HG03439 (cell line): ENCODE results near the gene GRIN1.
A peak's percentile ranks its signal among the peaks of the same experiment; 100 is the strongest.
"Not testable (repeated sequence)": the region's sequence is repeated elsewhere in the genome, so short reads cannot be mapped to it uniquely, and the experiment has no call there.

Experiments
- ATAC-seq: cut with Tn5 transposase; IDR thresholded peaks from one replicate; pipeline ENCODE4 v1.9.1; 2021; ENCODE audit warnings: mild to moderate bottlenecking, moderate library complexity; ENCODE audit not compliant: unreplicated experiment

Gene GRIN1

DNA sequence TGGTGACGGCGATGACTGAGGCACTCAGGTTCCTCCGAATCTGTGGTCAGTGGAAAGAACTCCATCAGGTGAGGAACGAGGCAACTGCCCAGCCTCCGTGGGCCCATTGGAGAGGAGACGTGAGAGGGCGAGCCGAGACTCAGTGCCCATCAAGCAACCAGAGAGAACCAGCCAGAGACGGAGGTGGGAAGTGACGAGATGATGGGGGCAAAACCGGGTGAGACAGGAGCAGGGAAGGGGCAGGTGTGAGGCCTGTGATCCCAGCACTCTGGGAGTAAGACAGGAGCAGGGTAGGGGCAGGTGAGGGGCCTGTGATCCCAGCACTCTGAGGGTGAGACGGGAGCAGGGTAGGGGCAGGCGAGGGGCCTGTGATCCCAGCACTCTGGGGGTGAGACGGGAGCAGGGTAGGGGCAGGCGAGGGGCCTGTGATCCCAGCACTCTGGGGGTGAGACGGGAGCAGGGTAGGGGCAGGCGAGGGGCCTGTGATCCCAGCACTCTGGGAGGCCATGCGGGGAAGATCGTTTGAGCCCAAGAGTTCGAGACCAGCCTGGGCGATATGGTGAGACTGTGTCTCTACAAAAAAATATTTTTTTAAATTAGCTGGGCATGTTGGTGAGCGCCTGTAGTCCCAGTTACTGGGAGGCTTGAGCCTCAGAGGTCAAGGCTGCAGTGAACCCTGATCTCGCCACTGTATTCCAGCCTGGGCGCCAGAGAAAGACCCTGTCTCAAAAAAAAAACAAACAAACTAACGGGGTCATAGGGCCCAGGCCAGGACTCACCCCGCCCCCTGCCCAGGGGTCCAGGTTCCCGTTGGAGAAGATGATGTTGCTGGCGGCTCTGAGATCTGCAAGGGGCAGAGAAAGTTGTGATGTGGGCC lies 27.8 kb upstream of the GRIN1 start:
- ATAC-seq = no peak

DNA sequence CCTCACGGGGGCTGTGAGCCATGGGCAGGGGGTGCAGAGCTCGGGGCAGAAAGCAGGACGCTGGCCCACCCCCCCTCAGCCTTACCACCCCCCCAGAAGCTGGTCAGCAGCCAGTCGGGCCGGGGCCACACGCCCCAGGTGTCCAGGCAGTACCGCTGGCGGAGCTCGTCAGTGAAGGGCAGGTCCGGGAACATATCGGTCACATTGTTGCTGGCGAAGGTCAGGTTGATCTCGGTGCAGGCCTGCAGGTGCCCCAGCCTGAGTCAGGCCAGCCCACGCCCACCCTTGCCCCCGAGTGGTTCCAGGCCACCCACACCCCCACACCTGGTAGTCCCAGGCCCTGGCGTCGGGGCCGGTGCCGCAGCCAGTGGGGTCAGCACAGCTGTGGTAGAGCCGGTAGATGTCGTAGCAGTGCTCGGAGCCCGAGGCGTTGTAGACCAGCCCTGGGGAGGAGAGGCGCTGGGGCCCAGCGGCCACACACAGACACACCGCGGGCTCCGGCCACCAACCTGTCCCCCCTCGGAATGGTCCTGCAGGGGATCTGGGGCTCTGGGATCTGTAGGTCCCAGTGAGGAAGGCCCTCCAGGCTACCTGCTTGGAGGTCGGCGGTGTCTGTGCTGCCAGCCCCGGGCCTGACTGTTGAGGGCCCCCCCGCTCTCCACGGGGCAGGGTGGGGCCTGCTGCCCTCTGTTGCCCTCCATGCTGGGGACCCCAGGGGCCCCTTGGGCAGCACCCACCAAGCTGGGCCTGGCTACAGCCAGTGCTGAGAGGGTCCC lies 27.0 kb upstream of the GRIN1 start:
- no peak for ATAC-seq

DNA sequence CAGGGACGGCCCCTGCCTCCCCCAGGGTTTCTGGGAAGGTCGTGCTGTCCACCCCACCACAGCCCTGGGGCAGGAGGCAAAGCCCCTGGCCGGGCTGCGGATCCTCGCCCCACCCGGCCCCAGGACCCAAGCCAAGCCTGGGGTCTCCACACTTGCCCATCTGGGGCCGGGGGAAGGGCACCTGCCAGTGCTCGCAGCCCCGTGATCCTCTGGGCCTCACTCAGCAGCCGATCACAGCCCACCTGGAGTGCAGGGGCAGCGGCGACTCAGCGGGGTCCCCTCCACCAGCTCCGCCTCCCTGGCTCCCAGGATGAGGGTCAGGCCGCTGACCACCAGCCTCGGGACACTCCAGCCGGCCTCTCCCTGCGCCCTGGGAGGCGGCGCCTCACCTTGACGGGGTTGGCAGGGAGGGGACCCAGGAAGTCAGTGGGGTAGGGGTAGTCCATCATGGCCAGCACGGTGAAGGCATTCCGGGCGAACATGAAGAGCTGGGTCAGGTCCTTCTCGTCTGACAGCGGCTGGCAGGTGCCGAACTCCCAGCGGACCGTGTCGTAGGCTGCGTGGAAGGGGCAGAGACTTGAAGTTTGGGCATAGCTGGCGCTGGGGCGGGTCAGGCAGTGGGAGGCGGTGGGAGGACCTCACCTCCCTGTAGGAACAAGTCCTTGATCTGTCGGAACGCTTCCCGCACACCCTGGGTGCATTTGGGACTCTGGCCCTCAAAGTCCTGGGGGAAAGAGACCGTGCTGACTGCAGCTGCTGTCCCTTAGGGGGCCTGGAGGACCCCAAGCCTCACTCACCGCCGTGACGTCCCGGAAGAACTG lies 26.2 kb upstream of the GRIN1 start:
- no peak for ATAC-seq

DNA sequence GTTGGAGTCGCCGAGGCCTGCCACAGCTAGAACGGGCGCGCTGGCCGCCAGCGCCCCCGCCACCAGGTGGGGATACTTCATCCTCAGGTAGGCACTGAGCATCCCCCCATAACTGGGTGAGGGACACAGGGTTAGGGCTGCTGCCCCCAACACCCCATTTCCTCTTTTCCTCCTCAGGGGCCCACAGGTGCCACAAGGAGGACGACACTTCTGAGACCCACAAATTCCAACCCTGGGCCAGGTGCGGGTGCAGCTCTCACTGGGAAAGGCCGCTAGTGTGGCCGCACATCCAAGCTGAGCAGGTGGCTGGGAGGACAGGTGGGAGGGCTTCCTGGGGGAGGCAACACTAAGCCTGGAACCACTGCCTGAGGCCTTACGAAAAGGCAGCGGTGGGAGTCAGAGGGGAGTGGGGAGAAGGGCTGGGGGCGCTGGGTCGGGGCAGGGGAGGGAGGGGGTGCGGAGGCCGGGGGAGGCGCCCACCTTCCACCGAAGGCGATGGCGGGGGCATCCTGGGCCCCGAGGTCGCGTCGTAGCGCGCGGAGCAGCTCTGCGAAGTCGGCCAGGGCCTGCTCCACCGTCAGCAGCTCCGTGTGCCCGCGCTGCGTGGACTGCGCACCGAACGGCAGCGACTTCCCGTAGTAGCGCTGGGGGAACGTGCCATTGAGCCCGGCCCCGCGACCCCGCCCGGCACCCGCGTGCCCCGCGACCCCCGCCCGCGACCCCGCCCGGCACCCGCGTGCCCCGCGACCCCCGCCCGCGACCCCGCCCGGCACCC lies 25.4 kb upstream of the GRIN1 start:
- ATAC-seq = no peak

DNA sequence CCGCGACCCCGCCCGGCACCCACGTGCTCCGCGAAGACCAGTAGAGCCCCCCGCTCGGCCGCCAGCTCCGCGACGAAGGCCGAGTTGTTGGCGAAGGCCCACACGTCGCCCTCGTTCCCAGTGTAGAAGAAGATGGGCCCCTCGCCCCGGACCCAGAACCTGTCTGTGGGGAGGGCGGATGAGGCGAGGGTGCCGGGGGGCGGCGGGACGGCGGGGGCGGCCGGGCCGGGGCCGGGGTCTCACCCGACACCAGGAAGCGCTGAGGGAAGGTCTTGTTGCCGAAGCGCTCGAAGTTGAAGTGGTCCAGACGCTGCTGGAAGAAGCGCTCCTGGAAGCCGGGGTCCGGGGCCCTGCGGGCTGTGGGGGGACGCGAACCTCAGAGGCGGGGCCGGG lies 24.7 kb upstream of the GRIN1 start:
- ATAC-seq = no peak

DNA sequence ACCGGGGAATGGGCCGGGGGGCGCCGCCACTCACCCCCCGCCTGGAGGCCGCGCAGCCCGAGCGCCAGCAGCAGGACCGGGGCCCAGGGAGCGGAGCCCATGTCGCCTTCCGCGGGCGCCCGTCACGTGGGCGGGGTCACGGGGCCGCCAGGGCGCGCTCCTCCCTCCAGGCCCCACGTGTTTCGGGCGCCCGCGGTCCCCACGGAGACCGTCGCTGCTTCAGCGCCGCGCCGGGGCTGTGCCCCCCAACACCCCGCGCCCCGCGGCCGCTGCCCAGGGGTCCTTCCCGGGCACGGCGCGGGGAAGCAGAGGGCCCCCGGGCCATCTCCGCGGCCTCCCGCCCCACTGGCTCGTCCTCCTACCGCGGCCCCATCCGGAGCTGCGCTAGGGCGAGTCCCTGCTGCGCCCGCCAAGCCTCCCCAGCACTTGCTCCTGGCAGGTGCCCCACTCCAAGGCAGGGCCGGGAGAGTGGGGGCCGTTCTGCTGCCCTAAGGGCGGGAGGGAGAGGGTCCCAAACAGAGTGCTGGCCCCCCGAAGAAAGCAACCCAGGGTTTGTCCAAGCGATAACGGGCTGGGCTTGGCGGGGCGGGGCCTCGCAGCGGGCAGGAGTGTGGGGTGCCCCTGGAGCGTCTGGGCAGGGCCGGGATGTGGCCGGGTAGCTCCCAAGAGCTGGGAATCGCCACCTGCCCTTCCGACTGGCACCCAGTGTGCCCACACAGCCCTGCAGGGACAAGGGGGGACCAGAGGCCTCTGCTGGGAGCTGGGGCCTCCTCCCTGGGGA lies 24.2 kb upstream of the GRIN1 start, which contains the start of gene DPP7:
Gene DPP7 (minus strand): TSS at position 121 of the 781 bp plus-strand sequence. CDS start 20 bp downstream, at position 101.
- peak; percentile 51 for ATAC-seq

DNA sequence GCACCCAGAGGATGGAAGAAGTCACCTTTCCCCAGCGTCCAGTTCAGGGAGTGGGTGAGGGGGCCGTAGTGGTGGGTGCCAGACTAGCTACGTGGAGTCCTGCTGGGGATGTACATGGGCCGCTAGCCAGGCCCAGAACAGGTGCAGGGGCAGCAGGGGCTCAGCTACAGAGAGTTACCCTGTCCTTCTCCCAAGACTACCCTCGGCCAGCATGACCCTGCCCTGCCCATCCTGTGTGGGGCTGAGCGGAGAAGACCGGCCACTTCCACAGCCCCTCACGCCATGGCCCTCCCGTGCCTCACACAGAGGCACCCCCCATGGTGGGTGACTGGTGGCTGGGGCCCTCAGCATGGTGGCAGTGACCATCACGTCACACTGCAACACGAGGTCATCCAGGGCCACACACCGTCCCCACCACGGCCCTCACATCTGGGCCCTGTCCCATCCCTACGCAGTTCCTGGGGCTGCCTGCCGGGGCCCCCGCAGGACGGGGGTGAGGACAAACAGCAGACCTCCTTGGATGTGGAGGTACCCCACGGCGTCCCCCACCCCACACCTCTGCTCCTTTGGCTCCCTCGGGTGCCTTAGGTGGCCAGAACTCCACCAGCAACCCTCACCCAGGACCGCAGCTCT lies 23.4 kb upstream of the GRIN1 start:
- ATAC-seq = no peak

DNA sequence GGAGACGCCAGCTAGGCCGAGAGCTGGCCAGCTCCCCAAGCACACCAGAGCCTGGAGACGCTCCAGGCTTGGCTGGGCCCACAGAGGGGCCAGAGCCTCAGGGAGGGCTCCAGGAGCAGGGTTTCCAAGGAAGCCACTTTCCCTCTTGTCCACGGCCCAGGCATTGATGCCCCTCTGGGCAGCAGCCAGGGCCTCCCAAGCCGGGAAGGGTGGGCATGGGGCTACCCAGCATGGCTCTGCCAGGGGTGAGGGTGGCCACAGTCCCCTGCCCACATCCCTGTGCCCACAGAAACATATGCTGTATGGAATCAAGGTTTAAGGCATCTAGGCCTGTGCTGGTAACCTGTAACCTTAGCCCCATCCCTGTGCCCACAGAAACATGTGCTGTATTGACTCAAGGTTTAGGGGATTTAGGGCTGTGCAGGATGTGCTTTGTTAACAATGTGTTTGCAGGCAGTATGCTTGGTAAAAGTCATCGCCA lies 22.9 kb upstream of the GRIN1 start:
- no peak for ATAC-seq

DNA sequence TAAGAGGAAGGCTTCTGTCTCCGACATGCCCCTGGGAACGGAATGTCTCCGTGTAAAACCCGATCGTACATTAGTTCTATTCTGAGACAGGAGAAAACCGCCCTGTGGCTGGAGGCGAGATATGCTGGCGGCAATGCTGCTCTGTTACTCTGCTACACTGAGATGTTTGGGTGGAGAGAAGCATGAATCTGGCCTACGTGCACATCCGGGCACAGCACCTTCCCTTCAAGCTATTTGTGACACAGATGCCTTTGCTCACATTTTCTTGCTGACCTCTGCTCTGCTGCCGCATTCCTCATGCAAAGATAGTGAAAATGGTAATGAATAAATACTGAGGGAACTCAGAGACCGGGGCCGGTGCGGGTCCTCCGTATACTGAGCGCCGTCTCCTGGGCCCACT lies 22.2 kb upstream of the GRIN1 start:
- ATAC-seq = no peak

DNA sequence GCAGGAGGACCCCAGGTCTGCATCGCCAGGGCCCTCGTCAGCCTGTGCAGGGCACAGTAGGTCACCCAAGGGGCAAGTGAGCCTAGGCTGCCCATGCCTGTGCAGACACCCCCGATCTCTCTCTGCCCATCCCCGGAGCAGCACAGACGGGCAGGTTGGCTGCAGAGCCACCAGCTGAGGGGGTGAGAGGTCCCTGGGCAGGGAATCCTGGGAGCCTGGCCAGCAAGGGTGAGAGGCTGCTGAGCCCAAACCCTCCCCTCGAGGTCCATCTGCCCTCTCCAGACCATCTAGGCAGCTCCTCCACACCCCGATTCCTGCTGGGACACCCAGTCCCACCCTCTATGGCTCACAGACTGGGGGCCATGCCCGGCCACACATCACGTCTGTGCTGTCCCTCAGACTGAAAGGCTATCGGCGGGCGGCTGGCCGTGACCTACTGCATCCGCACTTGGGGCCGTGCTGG lies 21.7 kb upstream of the GRIN1 start:
- ATAC-seq = no peak

DNA sequence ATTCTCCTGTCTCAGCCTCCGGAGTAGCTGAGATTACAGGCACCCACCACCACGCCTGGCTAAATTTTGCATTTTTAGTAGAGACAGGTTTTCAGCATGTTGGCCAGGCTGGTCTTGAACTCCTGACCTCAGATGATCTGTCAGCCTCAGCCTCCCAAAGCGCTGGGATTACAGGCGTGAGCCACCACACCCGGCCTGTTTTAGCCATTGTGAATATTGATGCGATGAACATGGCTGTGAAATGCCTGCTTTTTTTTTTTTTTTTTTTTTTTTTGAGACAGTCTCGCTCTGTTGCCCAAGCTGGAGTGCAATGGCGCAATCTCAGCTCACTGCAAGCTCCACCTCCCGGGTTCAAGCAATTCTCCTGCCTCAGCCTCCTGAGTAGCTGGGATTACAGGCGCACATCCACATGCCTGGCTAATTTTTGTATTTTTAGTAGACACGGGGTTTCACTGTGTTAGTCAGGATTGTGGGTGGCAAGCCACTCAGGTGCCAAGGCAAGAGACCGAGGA lies 20.8 kb upstream of the GRIN1 start:
- not testable (repeated sequence) for ATAC-seq

DNA sequence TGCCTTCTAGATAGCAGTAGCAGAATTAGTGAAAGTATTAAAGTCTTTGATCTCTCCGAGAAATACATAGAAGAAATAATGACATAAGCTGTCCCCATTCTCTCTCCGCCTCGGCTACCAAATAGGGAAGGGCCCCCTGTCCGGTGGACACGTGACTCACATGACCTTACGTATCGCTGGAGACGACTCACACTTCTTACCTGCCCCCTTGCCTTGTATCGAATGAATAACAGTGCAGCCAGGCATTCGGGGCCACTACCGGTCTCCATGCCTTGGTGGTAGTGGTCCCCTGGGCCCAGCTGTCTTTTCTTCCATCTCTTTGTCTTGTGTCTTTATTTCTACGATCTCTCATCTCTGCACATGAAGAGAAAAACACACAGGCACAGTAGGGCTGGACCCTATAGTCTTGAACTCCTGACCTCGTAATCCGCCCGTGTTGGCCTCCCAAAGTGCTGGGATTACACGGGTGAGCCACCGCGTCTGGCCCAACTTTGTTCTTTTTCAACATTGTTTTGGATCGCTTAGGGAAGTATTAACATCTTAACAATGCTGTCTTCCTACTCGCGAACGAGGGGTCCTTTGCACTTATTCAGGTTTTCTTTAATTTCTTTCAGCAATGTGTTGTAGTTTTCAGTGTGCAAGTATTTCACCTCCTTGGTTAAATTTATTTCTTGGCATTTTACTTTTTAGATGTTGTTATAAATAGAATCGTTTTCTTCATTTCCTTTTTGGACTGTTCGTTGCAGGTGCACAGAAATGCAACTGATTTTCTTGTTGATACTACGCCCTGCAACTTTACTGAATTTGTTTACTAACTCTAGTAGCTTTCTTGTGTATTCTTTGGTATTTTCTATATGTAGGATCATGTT lies 16.8 kb upstream of the GRIN1 start:
- not testable (repeated sequence) for ATAC-seq

DNA sequence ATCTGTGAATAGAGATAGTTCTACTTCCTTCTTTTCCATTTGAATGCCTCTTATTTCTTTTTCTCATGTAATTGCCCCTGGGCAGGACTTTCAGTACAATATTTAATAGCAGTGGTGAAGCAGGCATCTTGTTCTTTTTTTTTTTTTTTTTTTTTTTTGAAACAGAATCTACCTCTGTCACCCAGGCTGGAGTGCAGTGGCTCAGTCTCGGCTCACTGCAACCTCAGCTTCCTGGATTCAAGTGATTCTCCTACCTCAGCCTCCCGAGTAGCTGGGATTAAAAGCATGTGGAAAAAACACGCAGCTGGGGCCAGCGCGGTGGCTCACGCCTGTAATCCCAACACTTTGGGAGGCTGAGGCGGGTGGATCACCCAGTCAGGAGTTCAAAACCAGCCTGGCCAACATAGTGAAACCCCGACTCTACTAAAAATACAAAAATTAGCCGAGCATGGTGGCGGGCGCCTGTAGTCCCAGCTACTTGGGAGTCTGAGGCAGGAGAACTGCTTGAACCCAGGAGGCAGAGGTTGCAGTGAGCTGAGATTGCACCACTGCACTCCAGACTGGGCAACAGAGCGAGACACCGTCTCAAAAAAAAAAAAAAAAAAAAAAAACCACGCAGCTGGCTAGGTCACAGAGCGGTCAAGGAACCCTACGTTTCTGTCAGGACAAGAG lies 16.0 kb upstream of the GRIN1 start:
- not testable (repeated sequence) for ATAC-seq

DNA sequence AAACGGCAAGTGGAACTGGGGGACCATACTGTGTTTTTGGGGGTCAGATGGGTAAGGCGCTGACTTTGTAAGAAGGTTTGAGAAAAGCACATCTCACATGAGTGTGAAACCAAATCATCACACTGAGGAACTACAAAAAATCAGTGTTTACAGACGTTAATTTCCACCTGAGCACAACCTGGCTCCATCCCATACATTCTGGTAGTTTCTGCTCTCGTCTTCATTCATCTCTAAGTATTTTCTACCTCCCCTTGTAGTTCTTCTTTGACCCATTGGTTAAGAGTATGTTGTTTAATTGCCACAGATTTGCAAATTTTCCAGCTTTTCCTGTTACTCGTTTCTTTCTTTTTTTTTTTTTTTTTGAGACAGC lies 15.5 kb upstream of the GRIN1 start:
- ATAC-seq = no peak

DNA sequence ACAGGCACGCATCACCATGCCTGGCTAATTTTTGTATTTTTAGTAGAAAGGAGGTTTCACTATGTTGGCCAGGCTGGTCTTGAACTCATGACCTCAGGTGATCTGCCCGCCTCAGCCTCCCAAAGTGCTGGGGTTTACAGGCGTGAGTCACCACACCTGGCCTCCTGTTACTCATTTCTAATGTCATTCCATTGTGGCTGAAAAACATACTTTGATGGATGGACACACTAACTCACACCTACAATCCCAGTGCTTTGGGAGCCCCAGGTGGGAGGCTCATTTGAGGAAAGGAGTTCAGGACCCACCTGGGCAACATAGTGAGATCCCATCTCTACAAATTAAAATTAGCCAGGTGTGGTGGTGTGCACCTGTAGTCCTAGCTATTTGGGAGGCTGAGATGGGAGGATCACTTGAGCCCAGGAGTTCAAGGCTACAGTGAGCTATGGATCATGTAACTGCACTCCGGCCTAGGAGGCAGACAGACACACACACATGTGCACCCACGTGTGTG lies 14.9 kb upstream of the GRIN1 start:
- not testable (repeated sequence) for ATAC-seq

DNA sequence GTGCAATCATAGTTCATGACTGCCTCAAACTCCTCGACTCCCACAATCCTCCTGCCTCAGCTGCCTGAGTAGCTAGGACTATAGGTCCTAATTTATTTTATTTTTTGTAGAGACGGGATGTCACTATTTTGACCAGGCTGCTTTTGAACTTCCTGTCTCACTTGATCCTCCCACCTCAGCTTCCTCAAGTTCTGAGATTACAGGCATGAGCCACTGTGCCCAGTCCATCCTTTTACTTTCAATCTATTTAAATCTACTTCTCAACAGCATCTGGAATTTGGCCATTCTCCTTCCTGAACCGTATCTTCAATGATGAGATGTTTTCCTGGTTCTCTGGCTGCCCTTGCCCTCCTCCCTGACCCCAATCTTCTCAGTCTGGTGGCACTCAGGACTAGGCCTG lies 12.2 kb upstream of the GRIN1 start:
- no peak for ATAC-seq
